Naive B cell (primary cell): ENCODE data around the gene EEF2K. TPM values are rescaled to one million over a fixed set of nuclear protein-coding genes. Genes with fewer than 3 reads are reported as not detected.
"Not testable (repeated sequence)": the region's sequence is repeated elsewhere in the genome, so short reads cannot be mapped to it uniquely, and the experiment has no call there.

Source experiments
- ATAC-seq, 2 donors: fragments of 150-1000 bp; cut with Tn5 transposase; 2 replicates each; pipeline ENCODE4 v1.10.0; 2021; ENCODE audit warnings: low read depth in 2 of 2, mild to moderate bottlenecking in 2 of 2, moderate library complexity in 2 of 2
- DNase-seq: peaks from one replicate; pipeline ENCODE4 v3.0.0; 2022
- H3K27ac Mint-ChIP-seq, 6 donors: one replicate each; pipeline ENCODE4 v1.8.0; 2020 to 2022; ENCODE audit warnings: mild to moderate bottlenecking in 6 of 6, mixed read lengths in 6 of 6, moderate library complexity in 5 of 6, inconsistent platforms in 2 of 6
- H3K27me3 Mint-ChIP-seq, 3 donors: one replicate each; pipeline ENCODE4 v1.8.0; 2021 to 2022; ENCODE audit warnings: mixed read lengths in 3 of 3, mild to moderate bottlenecking in 1 of 3
- H3K36me3 Mint-ChIP-seq, 2 donors: one replicate each; pipeline ENCODE4 v1.8.0; 2020 to 2022; ENCODE audit warnings: mixed read lengths in 2 of 2, inconsistent platforms in 1 of 2, mild to moderate bottlenecking in 1 of 2
- H3K4me1 Mint-ChIP-seq, 3 donors: one replicate each; pipeline ENCODE4 v1.8.0; 2020 to 2022; ENCODE audit warnings: mixed read lengths in 3 of 3, inconsistent platforms in 1 of 3, mild to moderate bottlenecking in 1 of 3, moderate library complexity in 1 of 3
- H3K4me3 Mint-ChIP-seq, 8 donors: one replicate each; pipeline ENCODE4 v1.8.0; 2020 to 2022; ENCODE audit warnings: mild to moderate bottlenecking in 8 of 8, mixed read lengths in 8 of 8, moderate library complexity in 8 of 8, inconsistent platforms in 2 of 8
- H3K9me3 Mint-ChIP-seq, 7 donors: one replicate each; pipeline ENCODE4 v1.8.0; 2020 to 2022; ENCODE audit warnings: mixed read lengths in 7 of 7, mild to moderate bottlenecking in 5 of 7, inconsistent platforms in 2 of 7, moderate library complexity in 1 of 7
- polyA plus RNA-seq, 6 donors: library from polyadenylated mRNA; unstranded; fragments of 300-500 nt; fragmentation: Illumina TruSeq; gene quantifications; one replicate each; pipeline ENCODE4 v1.2.3, GENCODE V29; 2021; ENCODE audit warnings: low read depth in 6 of 6

EEF2K gene
- polyA plus RNA-seq, 6 donors from 2014 or later, result 1.2 to 2.9 (median 1.8) TPM

DNA sequence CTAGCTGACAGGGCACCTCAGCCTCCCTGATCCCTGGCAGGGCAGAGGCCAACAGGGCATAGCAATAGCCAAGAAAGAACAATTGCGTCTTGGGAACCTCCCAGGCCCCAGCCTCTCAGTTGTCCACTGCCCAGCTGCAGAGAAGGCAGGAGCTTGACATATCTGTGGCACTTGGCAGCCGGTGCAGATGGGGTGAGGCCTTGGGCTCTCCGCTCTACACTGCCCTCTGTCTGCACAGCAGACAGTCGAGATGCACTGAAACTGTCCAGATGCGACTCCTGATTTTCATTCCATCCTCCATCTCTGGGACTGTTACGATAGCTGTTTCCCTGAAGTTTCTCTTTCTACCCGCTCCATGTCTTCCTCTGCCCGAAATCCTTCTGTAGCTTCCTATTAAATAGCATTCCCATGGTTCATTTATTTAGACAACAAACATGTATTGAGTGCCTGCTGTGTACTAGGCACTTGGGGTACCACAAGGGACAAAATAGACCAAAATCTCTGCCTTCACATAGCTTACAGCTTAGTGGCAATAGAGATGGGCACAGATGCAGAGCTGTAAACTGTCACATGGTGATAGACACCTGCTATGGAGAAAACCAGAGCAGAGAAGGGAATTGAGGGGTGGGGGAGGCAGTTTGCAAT is 94.5 kb downstream of the EEF2K start:
- Mint-ChIP-seq H3K27me3 (peaks cover 0 to 11% (median 0%) of the 10 kb centered on the region in 3 donors), H3K36me3 (peaks cover 7 to 16% of the 10 kb centered on the region in 2 donors), H3K9me3 (peaks cover 0 to 4% (median 0%) of the 10 kb centered on the region in 7 donors), H3K4me3 (peak overlapping the region in 4 of 8 donors; percentile 6 to 86 (median 8)), H3K27ac (peak overlapping the region in 4 of 6 donors; percentile 17 to 100 (median 40)), H3K4me1 (peaks cover 52 to 78% (median 59%) of the 10 kb centered on the region in 3 donors)
- ATAC-seq (no peak), DNase-seq (peak; percentile 19)

DNA sequence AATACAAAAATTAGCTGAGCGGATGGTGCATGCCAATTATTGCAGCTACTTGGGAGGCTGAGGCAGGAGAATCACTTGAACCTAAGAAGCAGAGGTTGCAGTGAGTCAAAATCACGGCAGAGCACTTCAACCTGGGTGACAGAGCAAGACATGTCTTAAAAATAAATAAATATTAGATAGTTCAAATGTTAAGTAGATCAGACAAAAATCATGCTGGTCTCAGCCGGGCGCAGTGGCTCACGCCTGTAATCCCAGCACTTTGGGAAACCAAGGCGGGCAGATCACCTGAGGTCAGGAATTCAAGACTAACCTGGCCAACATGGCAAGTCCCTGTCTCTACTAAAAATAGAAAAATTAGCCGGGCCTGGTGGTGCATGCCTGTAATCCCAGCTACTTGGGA is 95.3 kb downstream of the EEF2K start:
- Mint-ChIP-seq H3K4me1 (peaks cover 49 to 73% (median 54%) of the 10 kb centered on the region in 3 donors), H3K27me3 (peaks cover 0 to 11% (median 0%) of the 10 kb centered on the region in 3 donors), H3K36me3 (peaks cover 7 to 16% of the 10 kb centered on the region in 2 donors), H3K27ac (peak overlapping the region in 3 of 6 donors; percentile 28 to 100 (median 83))
- not testable (repeated sequence) for ATAC-seq, DNase-seq, H3K4me3 Mint-ChIP-seq, H3K9me3 Mint-ChIP-seq

DNA sequence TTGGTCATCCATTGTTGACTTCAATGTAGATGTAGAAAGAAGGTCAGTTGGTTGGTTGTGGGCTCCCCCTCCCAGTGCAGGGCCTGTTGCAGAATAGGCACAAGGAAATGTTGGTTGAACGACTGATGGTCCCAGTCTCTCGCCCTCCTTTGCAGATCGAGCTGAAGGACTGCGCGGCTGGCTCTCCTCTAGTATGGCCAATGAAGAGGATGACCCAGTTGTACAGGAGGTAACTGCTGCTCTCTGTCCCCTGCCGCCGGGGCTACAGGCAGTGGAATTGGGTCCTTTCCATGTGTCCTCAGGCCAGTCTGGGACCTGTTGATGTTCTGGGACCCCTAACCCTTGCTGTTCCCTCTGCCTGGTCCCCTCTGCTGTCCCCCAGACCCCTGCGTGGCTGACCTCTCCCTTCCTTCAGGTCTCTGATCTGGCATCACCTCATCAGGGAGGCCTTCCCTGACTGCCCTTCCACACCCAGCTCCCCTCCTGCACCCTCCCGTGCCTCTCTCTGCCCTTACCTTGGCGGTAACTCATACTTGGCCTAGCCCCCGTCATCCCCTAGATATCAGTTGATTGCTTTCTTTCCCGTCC is 96.8 kb downstream of the EEF2K start:
- Mint-ChIP-seq H3K27me3 (peaks cover 0 to 5% (median 0%) of the 10 kb centered on the region in 3 donors), H3K4me1 (peaks cover 43 to 61% (median 48%) of the 10 kb centered on the region in 3 donors), H3K36me3 (peaks cover 7 to 21% of the 10 kb centered on the region in 2 donors), H3K27ac (peak overlapping the region in 5 of 6 donors; percentile 29 to 90 (median 67)), H3K4me3 (peak overlapping the region in 1 of 8 donors; percentile 51), H3K9me3 (no peaks in the 10 kb centered on the region)
- DNase-seq (no peak), ATAC-seq (no peak)

DNA sequence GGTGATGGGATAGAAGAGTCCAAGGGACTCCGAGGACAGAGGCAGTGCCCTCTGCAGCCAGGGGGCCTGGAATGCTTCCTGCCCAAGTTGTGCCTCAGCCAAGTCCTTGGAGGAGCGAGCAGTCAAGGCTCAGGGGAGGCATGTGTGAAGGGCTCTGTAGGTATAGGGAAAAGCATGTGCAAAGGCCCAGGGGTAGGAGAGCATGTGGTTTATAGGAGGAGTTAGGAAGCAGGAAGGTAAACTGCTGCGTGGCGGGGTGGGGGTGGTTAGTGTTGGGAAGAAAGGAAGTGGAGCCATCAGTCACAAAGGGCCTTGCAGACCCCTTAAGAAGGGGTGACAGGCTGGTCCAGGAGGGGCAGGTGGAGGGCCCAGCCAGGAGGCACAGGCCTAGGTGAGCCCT is 98.3 kb downstream of the EEF2K start:
- peaks cover 7 to 27% of the 10 kb centered on the region in 2 donors for H3K36me3 Mint-ChIP-seq
- peak overlapping the region in 1 of 8 donors; percentile 39 for H3K4me3 Mint-ChIP-seq
- no peak overlapping the region for H3K27ac Mint-ChIP-seq
- H3K4me1 Mint-ChIP-seq, result peaks cover 33 to 46% (median 33%) of the 10 kb centered on the region in 3 donors
- no peaks in the 10 kb centered on the region for H3K9me3 Mint-ChIP-seq
- ATAC-seq, result no peak
- no peaks in the 10 kb centered on the region for H3K27me3 Mint-ChIP-seq
- no peak for DNase-seq

DNA sequence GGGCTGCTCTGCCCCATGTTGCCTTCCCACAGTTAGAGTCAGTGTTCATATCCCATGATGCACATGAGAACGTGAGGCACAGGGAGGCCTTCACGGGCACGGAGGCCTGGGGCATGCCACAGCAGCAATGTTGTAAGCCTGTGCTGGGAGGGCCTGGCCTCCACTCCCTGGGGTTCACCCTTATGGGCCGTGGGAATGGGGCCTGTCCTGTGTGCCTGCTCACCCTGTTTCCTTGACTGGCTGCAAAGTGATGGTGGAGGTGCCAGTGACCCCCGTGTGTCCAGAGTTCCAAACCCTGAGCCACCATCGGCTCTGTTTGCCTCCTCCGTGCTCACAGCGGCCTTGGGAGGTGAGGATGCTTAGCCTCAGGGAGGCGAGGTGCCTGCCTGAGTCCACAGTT is 100.7 kb downstream of the EEF2K start:
- peak overlapping the region in 1 of 8 donors; percentile 9 for H3K4me3 Mint-ChIP-seq
- peaks cover 7 to 30% of the 10 kb centered on the region in 2 donors for H3K36me3 Mint-ChIP-seq
- H3K27me3 Mint-ChIP-seq, result no peaks in the 10 kb centered on the region
- peaks cover 14 to 27% (median 19%) of the 10 kb centered on the region in 3 donors for H3K4me1 Mint-ChIP-seq
- ATAC-seq (no peak), DNase-seq (no peak)
- peak overlapping the region in 1 of 6 donors; percentile 53 for H3K27ac Mint-ChIP-seq
- no peaks in the 10 kb centered on the region for H3K9me3 Mint-ChIP-seq

DNA sequence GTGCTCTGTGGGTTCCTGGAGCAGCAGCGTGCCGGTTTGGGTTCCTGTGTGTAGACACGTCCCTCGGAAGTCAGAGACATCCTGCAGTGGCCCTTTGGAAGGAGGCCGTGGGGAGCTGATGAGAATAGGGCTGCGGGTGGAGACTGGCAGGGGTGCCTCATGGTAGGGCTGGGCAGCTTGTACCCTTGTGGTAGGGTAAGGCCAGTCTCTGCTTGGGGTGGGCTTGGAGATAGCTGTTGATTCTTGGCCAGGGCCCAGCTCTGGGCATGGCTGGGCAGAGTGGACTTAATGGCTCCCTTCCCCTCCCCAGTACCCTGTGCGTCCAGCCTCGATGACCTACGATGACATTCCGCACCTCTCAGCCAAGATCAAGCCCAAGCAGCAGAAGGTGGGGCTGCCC is 101.8 kb downstream of the EEF2K start:
- Mint-ChIP-seq H3K4me1 (peaks cover 4 to 16% (median 15%) of the 10 kb centered on the region in 3 donors), H3K9me3 (no peaks in the 10 kb centered on the region), H3K36me3 (peaks cover 0 to 36% of the 10 kb centered on the region in 2 donors), H3K27ac (peak overlapping the region in 1 of 6 donors; percentile 91), H3K4me3 (no peak overlapping the region), H3K27me3 (no peaks in the 10 kb centered on the region)
- ATAC-seq, result no peak
- DNase-seq, result no peak

DNA sequence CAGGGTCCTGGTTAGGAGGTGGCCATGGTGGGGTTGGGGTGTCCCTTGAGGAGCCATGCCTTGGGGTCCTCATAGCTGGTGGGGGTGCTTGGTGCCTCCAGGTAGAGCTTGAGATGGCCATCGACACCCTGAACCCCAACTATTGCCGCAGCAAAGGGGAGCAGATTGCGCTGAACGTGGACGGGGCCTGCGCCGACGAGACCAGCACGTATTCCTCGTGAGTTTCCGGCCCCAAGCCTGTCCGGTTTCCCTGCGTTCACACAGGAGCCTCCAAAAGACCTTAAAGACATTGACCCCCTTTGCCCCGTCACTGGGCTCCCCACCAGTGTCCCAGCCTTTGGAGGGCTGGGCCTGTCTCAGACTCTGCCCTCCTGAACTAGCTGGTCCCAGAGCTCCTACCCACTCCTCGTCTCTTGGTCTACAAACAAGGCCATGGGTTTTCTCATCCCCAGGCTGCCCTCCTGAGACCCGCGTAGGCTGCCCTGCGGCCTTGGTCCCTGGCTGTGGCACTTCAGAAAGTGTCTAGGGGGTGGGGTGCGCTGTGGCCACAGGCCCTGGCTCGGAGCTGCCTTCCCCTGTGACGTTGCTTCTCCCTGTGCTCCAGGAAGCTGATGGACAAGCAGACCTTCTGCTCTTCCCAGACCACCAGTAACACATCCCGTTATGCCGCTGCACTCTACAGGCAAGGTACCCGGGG is 102.9 kb downstream of the EEF2K start:
- no peak for DNase-seq
- no peak overlapping the region for H3K4me3 Mint-ChIP-seq
- H3K27me3 Mint-ChIP-seq, result no peaks in the 10 kb centered on the region
- H3K9me3 Mint-ChIP-seq, result no peaks in the 10 kb centered on the region
- H3K27ac Mint-ChIP-seq, result no peak overlapping the region
- H3K36me3 Mint-ChIP-seq, result peaks cover 0 to 32% of the 10 kb centered on the region in 2 donors
- H3K4me1 Mint-ChIP-seq, result peaks cover 4 to 14% (median 10%) of the 10 kb centered on the region in 3 donors
- ATAC-seq, result no peak

DNA sequence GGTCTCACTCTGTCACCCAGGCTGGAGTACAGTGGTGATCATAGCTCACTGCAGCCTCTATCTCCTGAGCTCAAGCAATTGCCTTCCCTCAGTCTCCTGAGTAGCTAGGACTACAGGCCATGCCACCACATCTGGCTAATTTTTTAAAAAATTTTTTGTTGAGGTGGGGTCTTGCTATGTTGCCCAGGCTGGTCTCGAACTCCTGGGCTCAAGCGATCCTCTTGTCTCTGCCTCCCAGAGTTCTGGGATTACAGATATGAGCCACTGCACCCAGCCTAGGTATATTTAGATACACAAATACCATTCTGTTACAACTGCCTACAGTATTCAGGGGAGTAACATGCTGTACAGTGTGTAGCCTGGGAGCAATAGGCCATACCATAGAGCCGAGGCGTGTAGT is 105.4 kb downstream of the EEF2K start:
- Mint-ChIP-seq H3K4me1 (peaks cover 0 to 9% (median 0%) of the 10 kb centered on the region in 3 donors), H3K27ac (peak overlapping the region in 3 of 6 donors; percentile 17 to 78 (median 42)), H3K9me3 (no peaks in the 10 kb centered on the region), H3K36me3 (peaks cover 6 to 25% of the 10 kb centered on the region in 2 donors), H3K27me3 (no peaks in the 10 kb centered on the region), H3K4me3 (no peak overlapping the region)
- no peak for ATAC-seq
- no peak for DNase-seq

DNA sequence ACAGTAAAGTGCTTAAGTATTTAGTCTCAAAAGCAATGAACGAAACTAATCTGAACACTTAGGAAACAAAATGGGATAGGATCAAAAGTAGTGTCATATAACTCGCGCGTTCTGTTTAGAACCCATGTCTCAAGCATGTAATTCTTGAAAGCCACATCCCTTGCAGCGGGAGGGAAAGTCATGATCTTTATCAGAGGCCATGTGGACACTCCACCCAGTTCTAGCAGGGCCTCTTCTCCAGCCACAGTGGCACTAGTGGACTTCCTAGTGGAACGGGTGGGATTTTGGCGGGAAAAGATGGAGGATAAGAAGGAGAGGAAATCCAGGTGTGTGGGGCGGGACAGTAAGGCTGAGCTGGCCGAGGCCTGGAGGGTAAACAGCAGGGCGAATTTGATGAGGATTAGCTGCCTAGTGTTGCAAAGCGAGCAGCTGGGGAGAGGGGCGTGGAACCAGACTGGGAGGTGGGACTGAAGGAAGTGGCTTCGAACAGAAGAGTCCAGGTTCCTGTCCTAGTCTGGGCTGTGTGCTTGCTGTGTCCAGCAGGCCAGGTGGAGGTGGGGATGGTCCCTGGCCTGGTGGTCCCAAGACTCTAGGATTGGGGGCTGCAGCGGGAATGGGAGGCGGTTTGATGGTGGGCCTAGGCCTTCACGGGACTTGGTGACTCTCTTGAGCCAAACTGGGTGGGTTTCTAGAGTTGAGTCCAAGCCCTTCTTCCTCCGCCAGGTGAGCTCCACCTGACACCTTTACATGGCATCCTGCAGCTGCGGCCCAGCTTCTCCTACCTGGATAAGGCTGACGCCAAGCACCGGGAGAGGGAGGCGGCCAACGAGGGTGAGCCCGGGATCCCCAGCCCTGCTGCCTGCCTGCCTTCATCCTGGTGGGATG is 107.1 kb downstream of the EEF2K start:
- H3K36me3 Mint-ChIP-seq, result peaks cover 6 to 25% of the 10 kb centered on the region in 2 donors

DNA sequence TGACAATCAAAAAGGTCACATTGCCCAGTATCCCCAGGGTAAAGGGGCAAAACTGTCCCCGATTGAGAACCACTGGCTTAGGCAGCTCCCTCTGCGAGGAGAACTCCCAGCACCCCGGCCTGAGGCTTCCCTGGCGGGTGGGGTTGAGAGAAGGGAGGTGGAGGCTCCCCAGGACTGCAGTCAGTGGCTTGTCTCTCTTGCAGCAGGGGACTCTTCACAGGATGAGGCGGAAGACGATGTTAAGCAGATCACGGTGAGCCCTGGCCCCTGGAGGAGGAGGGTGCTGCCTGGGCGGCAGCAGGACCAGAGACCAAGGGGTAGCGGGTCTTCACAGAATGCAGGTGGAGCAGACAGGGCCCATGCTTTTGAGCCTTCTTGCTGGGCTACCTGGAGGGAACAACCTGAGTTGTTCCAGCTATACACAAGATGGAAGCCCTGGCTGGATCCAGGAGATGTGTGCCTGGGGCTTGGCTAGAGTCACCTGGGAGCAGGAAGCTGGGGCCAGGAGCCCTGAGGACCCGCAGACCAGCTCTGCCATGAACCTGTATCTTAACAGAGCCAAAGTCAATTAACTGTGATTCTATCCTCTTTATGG is 107.9 kb downstream of the EEF2K start:
- DNase-seq (no peak), ATAC-seq (no peak)
- no peaks in the 10 kb centered on the region for H3K9me3 Mint-ChIP-seq
- peaks cover 6 to 21% of the 10 kb centered on the region in 2 donors for H3K36me3 Mint-ChIP-seq
- no peak overlapping the region for H3K4me3 Mint-ChIP-seq
- no peaks in the 10 kb centered on the region for H3K27me3 Mint-ChIP-seq
- peak overlapping the region in 1 of 6 donors; percentile 32 for H3K27ac Mint-ChIP-seq
- peaks cover 0 to 5% (median 0%) of the 10 kb centered on the region in 3 donors for H3K4me1 Mint-ChIP-seq

More for the DNA sequence above, 107.1 kb downstream of the EEF2K start:
- ATAC-seq, result no peak
- DNase-seq, result no peak
- H3K9me3 Mint-ChIP-seq, result no peaks in the 10 kb centered on the region
- no peaks in the 10 kb centered on the region for H3K27me3 Mint-ChIP-seq
- peak overlapping the region in 1 of 6 donors; percentile 71 for H3K27ac Mint-ChIP-seq
- no peak overlapping the region for H3K4me3 Mint-ChIP-seq
- peaks cover 0 to 7% (median 0%) of the 10 kb centered on the region in 3 donors for H3K4me1 Mint-ChIP-seq

DNA sequence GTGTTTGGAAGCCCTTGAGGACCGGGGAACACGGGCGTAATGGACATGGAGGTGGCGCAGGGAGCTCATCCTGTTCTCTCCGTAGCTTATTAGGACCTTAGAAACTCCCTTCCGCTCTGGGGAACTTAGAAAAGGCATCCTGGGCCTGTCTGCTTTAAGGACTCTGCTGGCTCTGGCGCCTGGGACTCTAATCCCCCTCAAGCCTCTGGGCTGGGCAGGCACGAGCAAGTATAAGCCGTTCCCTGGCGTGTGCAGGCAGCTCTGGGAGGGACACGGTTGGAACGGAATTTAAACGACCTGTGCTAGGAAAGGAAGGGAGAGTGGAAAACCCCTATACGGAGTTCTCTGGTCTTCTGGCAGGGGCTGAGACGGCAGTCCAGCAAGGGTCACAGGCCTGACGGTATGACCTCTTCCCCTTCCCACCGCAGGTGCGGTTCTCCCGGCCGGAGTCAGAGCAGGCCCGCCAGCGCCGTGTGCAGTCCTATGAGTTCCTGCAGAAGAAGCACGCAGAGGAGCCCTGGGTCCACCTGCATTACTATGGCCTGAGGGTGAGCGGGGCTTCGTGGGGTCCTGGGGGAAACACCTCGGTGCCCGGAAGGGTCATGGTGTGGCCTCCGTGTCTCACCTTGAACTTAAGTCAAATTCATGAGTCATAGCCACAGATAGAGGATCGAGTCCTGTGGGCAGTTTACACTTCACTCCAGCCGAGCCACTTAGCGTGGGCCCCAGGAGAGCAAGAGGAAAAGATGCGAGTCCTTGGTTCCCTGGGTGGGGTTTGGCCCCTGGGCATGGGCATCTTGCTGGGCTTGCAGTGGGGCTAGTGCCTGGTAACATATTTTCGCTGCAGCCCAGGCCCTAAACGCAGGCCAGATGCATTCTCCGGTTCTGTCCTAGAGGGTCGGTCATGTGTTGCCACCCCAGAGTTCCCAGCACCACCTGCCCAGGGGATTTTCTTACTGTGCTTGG is 108.9 kb downstream of the EEF2K start:
- no peaks in the 10 kb centered on the region for H3K27me3 Mint-ChIP-seq
- H3K4me3 Mint-ChIP-seq, result no peak overlapping the region
- no peaks in the 10 kb centered on the region for H3K9me3 Mint-ChIP-seq
- peaks cover 10 to 21% of the 10 kb centered on the region in 2 donors for H3K36me3 Mint-ChIP-seq
- DNase-seq, result no peak
- H3K27ac Mint-ChIP-seq, result peak overlapping the region in 1 of 6 donors; percentile 50
- peaks cover 0 to 5% (median 0%) of the 10 kb centered on the region in 3 donors for H3K4me1 Mint-ChIP-seq
- no peak for ATAC-seq
